GM23338 (cell line): ENCODE measurements around the gene NEK7.

Experiments used
- CREB1 ChIP-seq: fragments of 250-450 bp; sonication (Bioruptor Pico); IDR thresholded peaks from 2 replicates; pipeline ENCODE4 v1.5.0; 2020; ENCODE audit warnings: low read depth, mild to moderate bottlenecking, moderate library complexity
- EZH2 ChIP-seq: fragments of 200-600 bp; sonication (generic); IDR thresholded peaks from one replicate; pipeline ENCODE4 v1.8.0; 2017; ENCODE audit warnings: antibody characterized with exemption, mild to moderate bottlenecking, low read depth; ENCODE audit not compliant: unreplicated experiment
- EZH2phosphoT487 ChIP-seq: fragments of 200-600 bp; sonication (generic); IDR thresholded peaks from one replicate; pipeline ENCODE4 v1.8.1; 2018; ENCODE audit warnings: antibody characterized with exemption; ENCODE audit not compliant: unreplicated experiment
- POLR2AphosphoS5 ChIP-seq: IDR thresholded peaks from 2 replicates; pipeline ENCODE4 v1.6.1; 2016; ENCODE audit warnings: antibody characterized with exemption, low read depth
- TF ChIP-seq, protein P1 (sequence below), 2 experiments: fragments of 200-600 bp in 1 of 2; sonication (generic) in 1 of 2; conservative IDR thresholded peaks; 2 replicates each; pipeline versions ENCODE4 v1.5.1 to v1.6.1; 2016 to 2017; ENCODE audit warnings: antibody characterized with exemption in 2 of 2, low read depth in 2 of 2, mild to moderate bottlenecking in 2 of 2, moderate library complexity in 1 of 2

- TF ChIP-seq, protein P1, sequence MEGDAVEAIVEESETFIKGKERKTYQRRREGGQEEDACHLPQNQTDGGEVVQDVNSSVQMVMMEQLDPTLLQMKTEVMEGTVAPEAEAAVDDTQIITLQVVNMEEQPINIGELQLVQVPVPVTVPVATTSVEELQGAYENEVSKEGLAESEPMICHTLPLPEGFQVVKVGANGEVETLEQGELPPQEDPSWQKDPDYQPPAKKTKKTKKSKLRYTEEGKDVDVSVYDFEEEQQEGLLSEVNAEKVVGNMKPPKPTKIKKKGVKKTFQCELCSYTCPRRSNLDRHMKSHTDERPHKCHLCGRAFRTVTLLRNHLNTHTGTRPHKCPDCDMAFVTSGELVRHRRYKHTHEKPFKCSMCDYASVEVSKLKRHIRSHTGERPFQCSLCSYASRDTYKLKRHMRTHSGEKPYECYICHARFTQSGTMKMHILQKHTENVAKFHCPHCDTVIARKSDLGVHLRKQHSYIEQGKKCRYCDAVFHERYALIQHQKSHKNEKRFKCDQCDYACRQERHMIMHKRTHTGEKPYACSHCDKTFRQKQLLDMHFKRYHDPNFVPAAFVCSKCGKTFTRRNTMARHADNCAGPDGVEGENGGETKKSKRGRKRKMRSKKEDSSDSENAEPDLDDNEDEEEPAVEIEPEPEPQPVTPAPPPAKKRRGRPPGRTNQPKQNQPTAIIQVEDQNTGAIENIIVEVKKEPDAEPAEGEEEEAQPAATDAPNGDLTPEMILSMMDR (conservative IDR thresholded peaks at IDR 0.05; ENCODE audit: low read depth in 2 of 2): no peak
- TF ChIP-seq EZH2phosphoT487 (no peak), EZH2 (no peak), POLR2AphosphoS5 (no peak), CREB1 (no peak)
These were observed 119.4 kb downstream of the NEK7 start for GRCh38 chr1:198276241-198276640.
